Esophagus squamous epithelium (tissue), 4 donors: ENCODE data around the gene CTSW.

Experiments
- CTCF ChIP-seq, 6 experiments: fragments of 450-650 bp in 4 of 6; fragments of 200-600 bp in 2 of 6; sonication (generic) in 2 of 6; IDR thresholded peaks; one replicate each; pipeline ENCODE4 v1.5.1; 2016 to 2019; ENCODE audit warnings: antibody characterized with exemption in 6 of 6, mild to moderate bottlenecking in 4 of 6, moderate library complexity in 4 of 6
- POLR2A ChIP-seq, 4 donors: fragments of 450-650 bp; IDR thresholded peaks; one replicate each; pipeline ENCODE4 v1.6.1; 2017; ENCODE audit warnings: antibody characterized with exemption in 4 of 4, mild to moderate bottlenecking in 4 of 4, moderate library complexity in 3 of 4

GRCh38 chr11:65867284-65868071 lies 12.2 kb upstream of the CTSW start:
- no peak for TF ChIP-seq CTCF (IDR thresholded peaks at IDR 0.05)
- no peak for TF ChIP-seq POLR2A (IDR thresholded peaks at IDR 0.05)
